Astrocyte (in vitro differentiated cells and primary cell): Measurements from ENCODE around the gene CRYAA. TPM values are rescaled to one million over a fixed set of nuclear protein-coding genes. Genes with fewer than 3 reads are reported as not detected.

Experiments
- DNase-seq: peaks from one replicate; pipeline ENCODE4 v3.0.0-alpha.2; 2010; ENCODE audit warnings: low read depth
- FAIRE-seq: peaks from 2 replicates; lab custom pipeline; 2011; peaks lifted over from hg19 to GRCh38; lab: Jason Lieb, UNC
- H2AFZ ChIP-seq: 2 replicates; pipeline ENCODE4 v1.6.0; 2012; ENCODE audit warnings: low read depth, low read length, inconsistent platforms
- H3K27ac ChIP-seq: 2 replicates; pipeline ENCODE4 v1.5.1; 2011; ENCODE audit warnings: low read depth, low read length, inconsistent platforms
- H3K27me3 ChIP-seq: 2 replicates; pipeline ENCODE4 v1.6.0; 2011; ENCODE audit warnings: low read length, inconsistent platforms; ENCODE audit not compliant: insufficient read depth
- H3K36me3 ChIP-seq: 2 replicates; pipeline ENCODE4 v1.5.1; 2011; ENCODE audit warnings: low read length, inconsistent platforms; ENCODE audit not compliant: insufficient read depth
- H3K4me1 ChIP-seq: 2 replicates; pipeline ENCODE4 v1.5.1; 2011; ENCODE audit warnings: low read length, inconsistent platforms; ENCODE audit not compliant: insufficient read depth
- H3K4me2 ChIP-seq: 2 replicates; pipeline ENCODE4 v1.6.0; 2012; ENCODE audit warnings: low read length, inconsistent platforms
- H3K4me3 ChIP-seq: 2 replicates; pipeline ENCODE4 v1.5.1; 2011; ENCODE audit warnings: low read depth, mild to moderate bottlenecking, low read length, inconsistent platforms; ENCODE audit not compliant: insufficient read depth
- H3K79me2 ChIP-seq: 2 replicates; pipeline ENCODE4 v1.6.0; 2012; ENCODE audit warnings: mild to moderate bottlenecking, low read length, inconsistent platforms; ENCODE audit not compliant: insufficient read depth
- H3K9ac ChIP-seq: 2 replicates; pipeline ENCODE4 v1.6.0; 2012; ENCODE audit warnings: mild to moderate bottlenecking, low read length, inconsistent platforms
- H3K9me3 ChIP-seq: 2 replicates; pipeline ENCODE4 v1.5.1; 2012; ENCODE audit warnings: low read depth, mild to moderate bottlenecking, low read length, inconsistent platforms; ENCODE audit not compliant: insufficient read depth
- H4K20me1 ChIP-seq: 2 replicates; pipeline ENCODE4 v1.6.0; 2012; ENCODE audit warnings: low read length, inconsistent platforms; ENCODE audit not compliant: insufficient read depth
- H3K27ac Mint-ChIP-seq: one replicate; pipeline ENCODE4 v1.8.0; 2021; ENCODE audit warnings: mild to moderate bottlenecking, mixed read lengths; ENCODE audit not compliant: unreplicated experiment
- H3K27me3 Mint-ChIP-seq: one replicate; pipeline ENCODE4 v1.8.0; 2021; ENCODE audit warnings: low read depth, mixed read lengths; ENCODE audit not compliant: unreplicated experiment
- H3K36me3 Mint-ChIP-seq: one replicate; pipeline ENCODE4 v1.8.0; 2021; ENCODE audit warnings: low read depth, mixed read lengths; ENCODE audit not compliant: unreplicated experiment
- H3K4me1 Mint-ChIP-seq: one replicate; pipeline ENCODE4 v1.8.0; 2021; ENCODE audit warnings: low read depth, mixed read lengths; ENCODE audit not compliant: unreplicated experiment
- H3K4me3 Mint-ChIP-seq: one replicate; pipeline ENCODE4 v1.8.0; 2021; ENCODE audit warnings: mild to moderate bottlenecking, moderate library complexity, mixed read lengths; ENCODE audit not compliant: unreplicated experiment
- H3K9me3 Mint-ChIP-seq: one replicate; pipeline ENCODE4 v1.8.0; 2021; ENCODE audit warnings: mild to moderate bottlenecking, mixed read lengths; ENCODE audit not compliant: unreplicated experiment
- EZH2 ChIP-seq: IDR thresholded peaks from 2 replicates; pipeline ENCODE4 v1.6.1; 2012; ENCODE audit warnings: mild to moderate bottlenecking, low read length, inconsistent platforms; ENCODE audit not compliant: insufficient read depth
- total RNA-seq: library from RNA; stranded (reverse); gene quantifications from 2 replicates; pipeline ENCODE4 v1.2.1, GENCODE V29; 2021
- TF ChIP-seq, protein P1 (sequence below): IDR thresholded peaks from 2 replicates; pipeline ENCODE4 v1.5.1; 2011; ENCODE audit warnings: low read depth, mild to moderate bottlenecking, inconsistent platforms, low read length, moderate library complexity; ENCODE audit not compliant: insufficient read depth

The CRYAA gene
- total RNA-seq, 1 donor from 2014 or later, result not detected

DNA sequence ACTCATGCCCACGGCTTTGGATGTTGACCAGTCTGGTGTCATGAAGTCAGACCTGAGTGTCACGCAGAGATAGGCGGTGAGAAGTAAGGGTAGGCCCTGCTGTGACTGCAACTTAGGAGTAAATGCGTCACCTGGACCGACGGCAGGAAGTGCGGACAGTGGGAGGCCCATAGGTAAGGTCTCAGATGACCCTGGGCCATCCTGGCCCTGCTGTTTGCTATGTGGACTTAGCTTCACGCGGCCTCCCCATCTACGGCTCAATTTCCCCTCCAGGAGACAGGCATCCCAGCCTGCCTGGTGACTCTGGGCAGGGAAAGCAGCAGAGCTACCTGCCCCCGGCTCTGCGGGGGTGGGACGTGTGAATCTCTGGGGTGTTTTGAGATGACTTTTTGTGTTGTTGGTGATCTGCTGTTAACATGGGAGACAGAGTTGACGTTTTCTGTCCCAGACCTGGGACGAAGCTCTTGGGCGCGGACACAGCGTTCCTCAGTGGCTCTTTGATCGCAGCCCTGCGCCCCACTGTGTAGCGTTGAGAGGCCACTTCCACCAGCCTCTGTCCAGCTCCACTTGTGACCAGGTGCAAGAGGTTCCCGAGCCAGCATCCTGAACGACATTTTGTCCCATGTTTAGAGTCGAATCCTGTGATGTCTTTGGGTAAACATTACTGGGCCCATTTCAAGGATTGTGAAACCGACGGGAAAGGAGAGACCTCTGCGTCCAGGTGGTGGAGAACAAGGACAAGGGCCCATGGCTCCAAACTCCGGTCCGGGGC lies 39.9 kb downstream of the CRYAA start:
- H3K4me2 ChIP-seq, result no peak overlapping the region
- no peaks in the 10 kb centered on the region for H3K36me3 ChIP-seq
- FAIRE-seq (no peak), DNase-seq (no peak)
- no peak overlapping the region for H3K4me3 Mint-ChIP-seq
- H3K4me1 Mint-ChIP-seq, result peaks cover 7% of the 10 kb centered on the region
- no peaks in the 10 kb centered on the region for H3K79me2 ChIP-seq
- H3K4me1 ChIP-seq, result peaks cover 15% of the 10 kb centered on the region
- H3K27ac ChIP-seq, result no peak overlapping the region
- peaks cover 23% of the 10 kb centered on the region for H3K27me3 Mint-ChIP-seq
- H3K9me3 ChIP-seq, result no peaks in the 10 kb centered on the region
- no peak overlapping the region for H3K27ac Mint-ChIP-seq
- no peaks in the 10 kb centered on the region for H4K20me1 ChIP-seq
- peaks cover 9% of the 10 kb centered on the region for H3K9me3 Mint-ChIP-seq
- no peak overlapping the region for H3K4me3 ChIP-seq
- TF ChIP-seq EZH2, result no peak
- TF ChIP-seq, protein P1, sequence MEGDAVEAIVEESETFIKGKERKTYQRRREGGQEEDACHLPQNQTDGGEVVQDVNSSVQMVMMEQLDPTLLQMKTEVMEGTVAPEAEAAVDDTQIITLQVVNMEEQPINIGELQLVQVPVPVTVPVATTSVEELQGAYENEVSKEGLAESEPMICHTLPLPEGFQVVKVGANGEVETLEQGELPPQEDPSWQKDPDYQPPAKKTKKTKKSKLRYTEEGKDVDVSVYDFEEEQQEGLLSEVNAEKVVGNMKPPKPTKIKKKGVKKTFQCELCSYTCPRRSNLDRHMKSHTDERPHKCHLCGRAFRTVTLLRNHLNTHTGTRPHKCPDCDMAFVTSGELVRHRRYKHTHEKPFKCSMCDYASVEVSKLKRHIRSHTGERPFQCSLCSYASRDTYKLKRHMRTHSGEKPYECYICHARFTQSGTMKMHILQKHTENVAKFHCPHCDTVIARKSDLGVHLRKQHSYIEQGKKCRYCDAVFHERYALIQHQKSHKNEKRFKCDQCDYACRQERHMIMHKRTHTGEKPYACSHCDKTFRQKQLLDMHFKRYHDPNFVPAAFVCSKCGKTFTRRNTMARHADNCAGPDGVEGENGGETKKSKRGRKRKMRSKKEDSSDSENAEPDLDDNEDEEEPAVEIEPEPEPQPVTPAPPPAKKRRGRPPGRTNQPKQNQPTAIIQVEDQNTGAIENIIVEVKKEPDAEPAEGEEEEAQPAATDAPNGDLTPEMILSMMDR, result no peak
- peaks cover 3% of the 10 kb centered on the region for H3K36me3 Mint-ChIP-seq
- no peak overlapping the region for H2AFZ ChIP-seq
- no peak overlapping the region for H3K9ac ChIP-seq
- H3K27me3 ChIP-seq, result peaks cover 3% of the 10 kb centered on the region

DNA sequence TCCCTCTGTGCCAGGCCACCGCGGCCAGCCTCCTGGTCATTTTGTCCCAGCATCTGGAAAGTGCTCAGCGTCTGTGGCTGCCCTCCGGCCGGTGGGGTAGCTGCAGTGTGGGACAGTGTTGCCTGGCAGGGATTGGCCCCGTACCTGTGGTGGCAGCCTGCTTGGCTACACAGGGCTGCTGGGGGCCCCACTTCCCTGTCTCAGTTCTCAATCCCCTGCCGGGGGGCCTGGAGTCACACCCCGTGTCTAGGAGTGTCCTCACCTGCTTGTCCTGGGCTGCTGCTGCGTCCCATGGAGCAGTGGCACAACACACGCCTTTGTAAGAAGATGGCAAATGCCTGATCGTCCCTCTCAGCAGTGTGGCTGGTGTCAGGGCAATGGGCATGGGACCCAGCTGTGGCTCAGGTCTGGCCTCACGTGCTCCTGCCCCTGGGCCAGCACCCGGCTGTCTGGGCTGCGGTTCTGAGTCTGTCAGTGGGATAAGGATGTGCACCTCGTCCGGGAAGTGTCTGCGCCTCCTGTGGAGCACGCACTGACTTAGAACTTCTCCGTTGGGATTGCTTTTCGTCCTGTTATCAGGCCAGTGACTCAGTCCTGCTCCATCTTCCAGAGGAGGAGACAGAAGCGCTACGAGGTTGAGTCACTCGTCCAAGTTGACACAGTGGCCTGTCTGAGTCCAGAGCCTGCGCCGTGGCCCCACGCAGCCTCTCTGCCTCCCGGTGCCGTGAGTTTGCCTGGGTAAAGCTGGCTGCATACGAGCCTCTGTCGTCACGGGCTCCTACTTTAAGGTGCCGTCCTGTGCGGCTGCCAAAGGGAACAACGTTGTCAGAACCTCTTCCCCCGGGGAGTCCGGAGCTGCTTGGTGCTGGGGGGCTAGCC lies 41.0 kb downstream of the CRYAA start:
- peaks cover 5% of the 10 kb centered on the region for H3K9me3 Mint-ChIP-seq
- peaks cover 23% of the 10 kb centered on the region for H3K27me3 Mint-ChIP-seq
- Histone ChIP-seq H3K4me3 (no peak overlapping the region), H3K36me3 (no peaks in the 10 kb centered on the region), H3K79me2 (no peaks in the 10 kb centered on the region), H2AFZ (peak overlapping the region; percentile 38), H3K4me1 (peaks cover 15% of the 10 kb centered on the region), H3K4me2 (peak overlapping the region; percentile 51), H3K9me3 (no peaks in the 10 kb centered on the region), H3K27me3 (peaks cover 3% of the 10 kb centered on the region), H4K20me1 (no peaks in the 10 kb centered on the region), H3K27ac (peak overlapping the region; percentile 43), H3K9ac (peak overlapping the region; percentile 49)
- no peak overlapping the region for H3K27ac Mint-ChIP-seq
- no peak overlapping the region for H3K4me3 Mint-ChIP-seq
- FAIRE-seq, result peak; percentile 49
- DNase-seq, result peak; percentile 85
- TF ChIP-seq, protein P1, result no peak
- no peak for TF ChIP-seq EZH2
- H3K4me1 Mint-ChIP-seq, result peaks cover 7% of the 10 kb centered on the region
- H3K36me3 Mint-ChIP-seq, result peaks cover 3% of the 10 kb centered on the region
